ENCODE results near the gene EPO. TPM values are rescaled to one million over a fixed set of nuclear protein-coding genes. Genes with fewer than 3 reads are reported as not detected.

Gene EPO
- polyA plus RNA-seq, 2 of the 4 experiments (the other 2 are of a cell fraction), result not detected

GRCh38 chr7:100744605-100745004 is 24.3 kb downstream of the EPO start:
- CTCF ChIA-PET, result interaction anchor here (1.0 kb wide), 1 partner anchor 33 kb away, joined by 3 read pairs; no protein-coding TSS in a partner anchor
- DNase-seq (ENCODE audit: low read depth in 1 of 2, low spot score in 1 of 2) (no peak), ATAC-seq (no peak), FAIRE-seq (no peak)
- POLR2A ChIA-PET, result no interaction called here
- no peak overlapping the region for H3K27ac ChIP-seq
- no peak overlapping the region for H3K4me2 ChIP-seq
- no peak overlapping the region for H3K4me3 ChIP-seq
- no peaks in the 10 kb centered on the region for H3K9me3 ChIP-seq
- no peaks in the 10 kb centered on the region for H3K4me1 ChIP-seq
- TF ChIP-seq MAFK (IDR thresholded peaks at IDR 0.05; ENCODE audit: partially characterized antibody), result no peak
- TF ChIP-seq ESRRA (IDR thresholded peaks at IDR 0.05; ENCODE audit: borderline replicate concordance, low read length), result no peak
- TF ChIP-seq HES2 (IDR thresholded peaks at IDR 0.05), result no peak
- TF ChIP-seq CBX8 (IDR thresholded peaks at IDR 0.05), result no peak
- no peak for TF ChIP-seq HOXA7 (CRISPR knock-in tag; IDR thresholded peaks at IDR 0.05)
- TF ChIP-seq RAD21 (conservative IDR thresholded peaks at IDR 0.05 in 1 of 2, IDR thresholded peaks at IDR 0.05 in 1 of 2), result no peak
- TF ChIP-seq MAZ (IDR thresholded peaks at IDR 0.05; ENCODE audit: borderline replicate concordance, low read depth, low read length), result no peak
- no peak for TF ChIP-seq EP300 (IDR thresholded peaks at IDR 0.05)
- TF ChIP-seq BHLHE40 (IDR thresholded peaks at IDR 0.05; ENCODE audit: low read depth, low read length), result no peak
- TF ChIP-seq BCL3 (IDR thresholded peaks at IDR 0.05), result no peak
- no peak for TF ChIP-seq PBX3 (IDR thresholded peaks at IDR 0.05)
- TF ChIP-seq RCOR1 (IDR thresholded peaks at IDR 0.05; ENCODE audit: low read depth, low read length), result no peak
- TF ChIP-seq RNF2 (IDR thresholded peaks at IDR 0.05; ENCODE audit: borderline replicate concordance, low read depth), result no peak
- no peak for TF ChIP-seq MAX (IDR thresholded peaks at IDR 0.05)
- TF ChIP-seq RARB (CRISPR knock-in tag; IDR thresholded peaks at IDR 0.05), result no peak
- no peak for TF ChIP-seq SMC3 (IDR thresholded peaks at IDR 0.05)
- no peak for TF ChIP-seq TFCP2L1 (CRISPR knock-in tag; IDR thresholded peaks at IDR 0.05)
- TF ChIP-seq E2F6 (IDR thresholded peaks at IDR 0.05; ENCODE audit: borderline replicate concordance, low read depth), result no peak
- WGBS (ENCODE audit: missing lambda C conversion rate), result 85% methylated on average over 14 of the region's 14 CpGs

GRCh38 chr7:100745184-100745583 is 24.9 kb downstream of the EPO start:
- POLR2A ChIA-PET, result no interaction called here
- FAIRE-seq (no peak), ATAC-seq (no peak), DNase-seq (ENCODE audit: low read depth in 1 of 2, low spot score in 1 of 2) (no peak)
- no peaks in the 10 kb centered on the region for H3K4me1 ChIP-seq
- H3K4me3 ChIP-seq, result no peak overlapping the region
- CTCF ChIA-PET, result interaction anchor here (1.0 kb wide), 1 partner anchor 32 kb away, joined by 3 read pairs; no protein-coding TSS in a partner anchor
- TF ChIP-seq GATA3 (IDR thresholded peaks at IDR 0.05; ENCODE audit: borderline replicate concordance), result no peak
- no peak for TF ChIP-seq ATOH8 (CRISPR knock-in tag; IDR thresholded peaks at IDR 0.05; ENCODE audit: low read depth)
- TF ChIP-seq MAZ (IDR thresholded peaks at IDR 0.05; ENCODE audit: borderline replicate concordance, low read depth, low read length), result no peak
- TF ChIP-seq ESRRA (IDR thresholded peaks at IDR 0.05; ENCODE audit: borderline replicate concordance, low read length), result no peak
- WGBS (ENCODE audit: missing lambda C conversion rate), result 81% methylated on average over 27 of the region's 28 CpGs
- H3K9me3 ChIP-seq, result no peaks in the 10 kb centered on the region
- no peak overlapping the region for H3K4me2 ChIP-seq
- H3K27ac ChIP-seq, result no peak overlapping the region

GRCh38 chr7:100752994-100753393 is 32.7 kb downstream of the EPO start:
- no peak for FAIRE-seq
- H3K4me2 ChIP-seq, result no peak overlapping the region
- CTCF ChIA-PET, result interaction anchor here (0.7 to 1.5 kb wide), 4 partner anchors 13 to 100 kb away, joined by 3 to 5 read pairs (median 4); partner anchors contain the start of genes POP7 and SLC12A9

More at GRCh38 chr7:100752994-100753393, 32.7 kb downstream of the EPO start:
- POLR2A ChIA-PET, result no interaction called here
- 24% methylated on average over 5 of the region's 5 CpGs for WGBS (ENCODE audit: missing lambda C conversion rate)
- Histone ChIP-seq H3K9me3 (no peaks in the 10 kb centered on the region), H3K27ac (no peak overlapping the region), H3K4me3 (no peak overlapping the region), H3K4me1 (no peaks in the 10 kb centered on the region)
- DNase-seq (ENCODE audit: low read depth in 1 of 2, low spot score in 1 of 2), result no peak
- peak in 1 of 2 experiments; percentile 65; a peak in 3 of 6 replicates for ATAC-seq
- no peak for TF ChIP-seq FOXS1 (CRISPR knock-in tag; IDR thresholded peaks at IDR 0.05)
- TF ChIP-seq TP53 (CRISPR knock-in tag; IDR thresholded peaks at IDR 0.05), result no peak
- TF ChIP-seq EHF (CRISPR knock-in tag; IDR thresholded peaks at IDR 0.05), result no peak
- TF ChIP-seq RNF2 (IDR thresholded peaks at IDR 0.05; ENCODE audit: borderline replicate concordance, low read depth), result no peak
- TF ChIP-seq E2F6 (IDR thresholded peaks at IDR 0.05; ENCODE audit: borderline replicate concordance, low read depth), result no peak
- TF ChIP-seq HMGXB4 (CRISPR knock-in tag; IDR thresholded peaks at IDR 0.05; ENCODE audit: borderline replicate concordance), result no peak

Data from A549 (cell line).